HG03565 (cell line): ENCODE data around the gene MAGEA11.
"Not testable (repeated sequence)": the region's sequence is repeated elsewhere in the genome, so short reads cannot be mapped to it uniquely, and the experiment has no call there.

Experiments
- ATAC-seq: cut with Tn5 transposase; IDR thresholded peaks from one replicate; pipeline ENCODE4 v1.9.1; 2021; ENCODE audit warnings: mild to moderate bottlenecking, moderate library complexity; ENCODE audit not compliant: unreplicated experiment

Gene MAGEA11

DNA sequence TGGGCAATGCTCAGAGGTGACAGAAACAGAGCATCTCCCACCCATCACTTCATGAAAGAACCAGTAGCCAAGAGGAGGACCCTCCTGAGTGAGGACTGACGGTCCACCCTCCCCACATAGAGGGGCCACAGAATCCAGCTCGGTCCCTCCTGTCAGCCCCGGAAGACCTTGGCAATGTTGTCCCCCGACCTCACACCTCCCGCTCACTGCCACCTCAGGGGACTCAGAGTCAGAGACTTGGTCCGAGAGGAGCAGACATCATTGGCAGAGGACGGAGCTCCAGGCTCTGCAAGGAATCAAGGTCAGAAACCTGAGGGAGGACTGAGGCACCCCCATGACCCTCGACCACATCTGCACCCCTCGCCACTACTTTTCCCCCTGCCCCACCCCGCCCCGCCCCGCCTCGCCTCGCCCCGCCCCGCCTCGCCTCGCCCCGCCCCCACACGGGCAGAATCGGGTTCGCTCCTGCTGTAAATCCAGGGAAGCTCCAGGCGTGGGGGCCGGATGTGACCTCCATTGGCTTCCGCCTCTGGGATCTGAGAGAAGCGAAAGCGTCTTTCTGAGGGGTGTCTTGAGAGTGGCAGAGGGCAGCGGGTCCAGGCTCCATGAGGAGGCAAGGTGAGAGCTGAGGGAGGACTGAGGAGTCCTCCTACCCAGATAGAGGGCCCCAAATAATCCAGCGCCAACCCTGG is at the start of gene MAGEA11:
Gene MAGEA11, plus strand, starts transcription at position 516 of the 692 bp plus-strand sequence. CDS start 1,100 bp downstream, outside the sequence.
- ATAC-seq, result no peak

GRCh38 chrX:149675088-149675487 is 36.8 kb upstream of the MAGEA11 start:
- not testable (repeated sequence) for ATAC-seq

DNA sequence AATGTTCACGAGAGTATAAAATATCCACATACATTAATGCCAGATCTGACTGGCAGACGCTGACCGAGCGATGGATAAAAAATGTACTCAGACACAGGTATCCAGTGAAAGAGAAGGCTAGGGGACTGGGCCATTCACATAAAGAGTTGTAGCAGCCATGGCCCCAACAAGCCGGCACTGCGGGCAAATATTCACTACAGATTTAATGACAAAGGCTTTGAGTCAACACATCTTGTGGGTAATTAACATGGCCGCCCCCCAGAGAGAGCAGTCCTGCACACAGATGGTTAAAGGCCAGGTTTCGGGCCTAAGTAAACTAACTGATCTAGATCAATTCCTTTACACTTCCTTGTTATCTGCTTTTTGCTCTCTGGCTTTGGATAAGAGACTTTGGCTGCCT is 36.3 kb upstream of the MAGEA11 start:
- not testable (repeated sequence) for ATAC-seq

DNA sequence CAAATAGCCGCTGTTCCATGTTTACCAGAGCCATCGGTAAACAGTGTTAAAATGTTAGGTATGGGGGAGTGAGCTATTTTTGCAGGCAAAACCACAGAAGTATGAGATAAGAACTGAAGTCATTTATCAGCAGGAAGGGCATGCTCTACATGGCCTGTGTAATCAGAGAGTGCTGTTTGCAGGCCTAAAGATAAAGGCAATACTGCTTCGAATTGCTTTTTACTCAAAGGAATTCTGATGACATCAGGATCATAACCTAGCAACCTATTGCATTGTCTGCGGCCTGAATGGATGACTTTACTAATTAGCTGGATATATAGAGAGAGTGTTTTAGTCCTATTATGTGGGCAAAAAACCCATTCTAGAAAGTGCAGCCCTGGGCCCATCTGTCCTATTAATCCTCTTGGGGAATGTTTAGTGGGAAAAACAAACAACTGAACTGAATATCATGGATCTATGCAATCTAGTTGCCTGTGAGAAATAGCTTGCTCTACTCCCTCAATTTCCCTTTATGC is 32.6 kb upstream of the MAGEA11 start:
- not testable (repeated sequence) for ATAC-seq

- ATAC-seq, result no peak
Measured at GRCh38 chrX:149681182-149681581, 30.7 kb upstream of the MAGEA11 start.

DNA sequence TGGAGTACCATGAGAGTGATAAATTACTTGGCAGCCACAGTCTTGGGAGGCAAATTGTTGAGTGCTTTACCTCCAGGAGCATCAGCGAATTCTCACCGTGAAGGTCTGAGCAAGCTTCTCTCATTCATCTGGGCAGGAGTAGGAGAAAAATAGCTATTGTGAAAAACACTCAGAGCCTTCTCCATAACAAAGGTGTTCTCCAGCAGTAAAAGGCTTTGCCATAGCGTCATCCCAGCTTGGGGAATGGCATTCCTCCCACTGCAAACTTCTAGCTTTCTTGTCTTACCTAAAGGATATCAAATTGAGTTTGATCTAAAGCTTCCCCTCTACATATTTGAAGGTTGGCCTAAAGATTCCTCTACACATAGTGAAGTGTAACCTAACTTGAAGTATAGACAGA is 29.8 kb upstream of the MAGEA11 start:
- no peak for ATAC-seq

DNA sequence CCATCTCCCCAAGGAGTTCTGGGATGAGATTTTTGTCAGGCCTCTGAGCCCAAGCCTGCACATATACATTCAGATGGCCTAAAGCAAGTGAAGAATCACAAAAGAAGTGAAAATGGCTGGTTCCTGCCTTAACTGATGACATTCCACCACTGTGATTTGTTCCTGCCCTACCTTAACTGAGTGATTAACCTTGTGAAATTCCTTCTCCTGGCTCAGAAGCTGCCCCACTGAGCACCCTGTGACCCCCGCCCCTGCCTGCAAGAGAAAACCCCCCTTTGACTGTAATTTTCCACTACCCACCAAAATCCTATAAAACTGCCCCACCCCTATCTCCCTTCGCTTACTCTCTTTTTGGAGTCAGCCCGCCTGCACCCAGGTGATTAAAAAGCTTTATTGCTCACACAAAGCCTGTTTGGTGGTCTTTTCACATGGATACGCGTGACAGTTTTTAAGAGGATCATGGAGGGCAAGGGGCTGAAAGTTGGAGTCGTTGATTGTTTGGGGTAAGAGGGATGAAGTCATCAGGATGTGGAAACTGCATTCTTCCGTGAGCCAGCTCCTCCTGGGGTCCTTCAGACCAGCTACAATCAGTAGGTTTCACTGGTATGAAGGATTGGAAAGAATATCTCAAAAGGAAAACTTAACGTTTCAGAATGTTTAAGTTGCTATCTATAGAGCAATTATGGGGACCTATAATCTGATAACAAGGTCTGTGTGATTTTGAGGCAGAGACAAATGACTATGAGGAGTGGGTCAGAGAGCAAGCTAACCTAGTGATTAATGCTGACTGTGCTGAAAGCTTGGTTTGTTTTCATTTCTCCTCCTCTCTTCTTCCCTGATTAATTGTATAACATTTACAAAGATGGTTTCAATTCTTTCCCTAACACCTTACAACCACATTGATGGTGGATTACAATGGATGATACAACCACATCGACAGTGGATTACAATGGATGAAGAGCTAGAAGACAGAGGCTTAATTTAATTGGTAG is 28.6 kb upstream of the MAGEA11 start:
- no peak for ATAC-seq

GRCh38 chrX:149683966-149684730 is 27.7 kb upstream of the MAGEA11 start:
- ATAC-seq, result no peak

DNA sequence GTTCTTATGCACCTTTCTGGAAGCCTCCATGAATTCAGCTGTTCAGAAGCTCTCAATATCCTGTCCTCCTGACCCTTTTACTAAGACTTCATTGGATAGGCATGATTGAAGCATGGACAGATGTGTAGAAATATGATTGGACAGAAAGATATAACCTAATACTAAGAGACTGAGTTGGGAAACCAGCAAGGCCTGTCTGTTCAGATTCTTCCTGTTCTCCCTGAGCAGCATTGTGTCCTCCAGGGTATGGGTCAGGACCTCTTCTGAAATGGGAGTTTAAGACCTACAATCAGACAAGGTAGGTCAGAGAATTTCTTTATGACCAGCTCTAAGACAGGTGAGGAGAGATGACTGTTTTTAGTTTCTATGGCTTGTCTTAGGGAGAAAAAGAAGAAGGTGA is 23.9 kb upstream of the MAGEA11 start:
- no peak for ATAC-seq

- ATAC-seq, result no peak
Measured at GRCh38 chrX:149688552-149688951, 23.3 kb upstream of the MAGEA11 start.

DNA sequence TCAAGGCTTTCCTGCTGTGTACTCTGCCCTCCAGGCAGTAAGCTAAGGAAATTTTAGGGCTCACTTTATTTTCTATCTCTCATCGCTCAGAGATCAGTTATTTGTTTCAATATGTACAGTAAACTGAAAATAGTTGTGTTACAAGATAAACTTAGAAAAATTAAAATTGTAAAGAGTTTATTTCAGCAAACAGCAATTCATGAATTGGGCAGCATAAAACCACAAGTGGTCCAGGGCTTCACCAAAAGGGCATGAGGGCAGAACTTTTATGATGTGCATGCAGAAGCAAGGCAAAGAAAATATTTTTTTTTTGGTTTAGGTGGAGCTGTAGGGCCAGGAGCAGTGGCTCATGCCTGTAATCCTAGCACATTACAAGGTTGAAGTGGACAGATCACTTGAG is 20.1 kb upstream of the MAGEA11 start:
- no peak for ATAC-seq

DNA sequence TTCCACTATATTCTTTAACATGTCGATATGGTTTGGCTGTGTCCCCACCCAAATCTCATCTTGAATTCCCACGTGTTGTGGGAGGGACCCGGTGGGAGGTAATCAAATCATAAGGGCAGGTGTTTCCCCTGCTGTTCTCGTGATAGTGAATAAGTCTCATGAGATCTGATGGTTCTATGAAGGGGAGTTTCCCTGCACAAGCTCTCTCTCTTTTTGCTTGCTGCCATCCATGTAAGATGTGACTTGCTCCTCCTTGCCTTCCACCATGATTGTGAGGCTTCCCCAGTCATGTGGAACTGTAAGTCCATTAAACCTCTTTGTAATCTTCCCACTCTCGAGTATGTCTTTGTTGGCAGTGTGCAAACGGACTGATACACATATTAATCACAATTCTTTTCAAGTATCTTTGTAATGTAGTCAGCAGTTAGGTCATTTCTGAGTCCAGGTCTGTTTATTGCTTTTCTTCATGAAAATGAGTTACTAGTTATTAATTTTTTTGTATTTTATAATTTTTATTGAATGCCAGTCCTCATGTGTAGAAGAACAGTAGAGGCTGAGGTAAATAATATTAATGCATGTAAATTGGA is 19.1 kb upstream of the MAGEA11 start:
- ATAC-seq, result not testable (repeated sequence)

DNA sequence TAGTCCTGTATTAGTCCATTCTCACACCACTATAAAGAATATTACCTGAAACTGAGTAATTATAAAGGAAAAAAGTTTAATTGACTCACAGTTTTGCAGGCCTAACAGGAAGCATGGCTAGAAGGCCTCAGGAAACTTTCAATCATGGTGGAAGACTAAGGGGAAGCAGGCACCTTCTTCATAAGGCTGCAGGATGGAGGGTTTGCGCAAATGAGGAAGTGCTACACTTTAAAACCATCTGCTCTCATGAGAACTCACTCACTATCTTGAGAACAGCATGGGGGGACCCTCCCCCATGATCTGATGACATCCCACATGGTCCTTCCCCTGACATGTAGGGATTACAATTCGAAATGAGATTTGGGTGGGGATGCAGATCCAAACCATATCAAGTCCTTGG is 12.1 kb upstream of the MAGEA11 start:
- ATAC-seq, result no peak

DNA sequence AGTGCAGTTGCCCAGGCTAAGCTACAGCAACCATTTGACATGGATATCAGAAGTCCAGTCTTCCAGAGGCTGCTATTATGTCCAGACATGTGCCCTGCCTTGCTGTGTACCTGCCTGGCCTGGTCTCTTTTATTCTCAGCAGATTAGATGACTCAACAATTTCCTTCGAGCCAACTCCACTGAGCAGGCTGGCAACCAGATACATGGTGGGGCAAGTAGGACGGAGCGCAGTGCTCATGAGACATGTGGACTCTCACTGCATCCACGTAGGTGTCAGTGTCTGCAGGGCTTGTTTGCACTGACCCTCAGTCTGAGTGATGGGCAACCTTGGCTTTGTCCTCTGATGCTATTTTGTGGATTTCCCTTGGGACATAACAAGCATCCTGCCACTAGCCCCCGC is 7.2 kb upstream of the MAGEA11 start:
- ATAC-seq, result no peak

DNA sequence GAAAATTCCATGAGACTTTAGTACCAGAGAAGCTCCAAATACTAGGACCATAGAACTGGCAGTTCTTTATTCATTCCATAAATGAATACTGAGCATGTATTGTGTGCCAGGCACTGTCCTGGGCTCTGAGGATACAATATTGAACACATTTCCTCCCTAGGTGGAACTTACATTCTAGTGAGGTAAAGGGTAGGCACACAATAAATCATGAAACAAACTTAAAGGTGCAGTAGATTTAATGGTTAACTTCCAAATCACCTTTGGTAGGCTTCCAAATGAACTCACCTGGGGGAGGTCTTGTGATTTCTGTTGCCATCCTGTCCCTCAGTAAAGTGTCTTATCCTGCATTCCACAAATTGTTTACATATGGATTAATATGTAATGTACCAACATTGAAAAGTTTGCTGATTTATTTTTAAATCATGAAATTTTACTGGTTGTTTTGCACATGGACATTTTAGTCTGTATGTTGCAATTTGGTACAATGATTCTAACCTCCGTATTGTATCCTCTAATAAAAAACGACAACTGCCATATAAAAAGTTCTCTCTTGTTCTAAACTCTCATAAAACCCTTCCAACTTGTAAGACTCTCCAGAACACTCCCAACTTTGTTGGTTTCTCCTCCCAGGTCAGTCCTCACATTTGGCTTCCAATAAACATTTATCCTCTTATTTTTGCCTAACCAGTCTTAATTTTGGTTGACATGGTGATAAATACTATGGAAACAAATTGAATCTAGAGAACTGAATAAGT is 4.5 kb upstream of the MAGEA11 start:
- ATAC-seq, result no peak

DNA sequence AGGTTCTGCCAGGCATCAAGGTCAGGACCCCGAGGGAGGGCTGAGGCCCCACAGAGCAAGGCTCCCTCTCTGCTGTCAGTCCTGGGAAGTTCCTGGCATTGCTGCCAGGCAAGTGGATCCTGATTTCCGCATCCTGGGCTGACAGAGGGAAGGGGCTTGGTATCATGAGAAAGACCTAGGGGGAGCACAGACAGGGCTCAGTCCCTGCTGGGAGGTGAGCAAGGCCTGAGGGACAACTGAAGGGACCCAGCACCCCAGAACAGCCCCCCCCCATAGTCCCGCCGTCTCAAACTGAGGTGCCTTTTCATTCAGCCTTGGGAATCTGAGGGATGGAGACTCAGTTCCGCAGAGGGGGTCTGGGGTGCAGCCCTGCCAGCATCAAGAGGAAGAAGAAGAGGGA is 971 bp downstream of the MAGEA11 start:
- ATAC-seq, result no peak

GRCh38 chrX:149713279-149714050 is 1.6 kb downstream of the MAGEA11 start:
- no peak for ATAC-seq

- ATAC-seq, result no peak
Measured at GRCh38 chrX:149715468-149715867, 3.6 kb downstream of the MAGEA11 start.

DNA sequence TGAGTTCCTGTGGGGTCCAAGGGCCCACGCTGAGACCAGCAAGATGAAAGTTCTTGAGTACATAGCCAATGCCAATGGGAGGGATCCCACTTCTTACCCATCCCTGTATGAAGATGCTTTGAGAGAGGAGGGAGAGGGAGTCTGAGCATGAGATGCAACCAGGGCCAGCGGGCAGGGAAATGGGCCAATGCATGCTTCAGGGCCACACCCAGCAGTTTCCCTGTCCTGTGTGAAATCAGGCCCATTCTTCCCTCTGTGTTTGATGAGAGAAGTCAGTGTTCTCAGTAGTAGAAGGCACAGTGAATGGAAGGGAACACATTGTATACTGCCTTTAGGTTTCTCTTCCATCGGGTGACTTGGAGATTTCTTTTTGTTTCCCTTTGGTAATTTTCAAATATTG is 4.8 kb downstream of the MAGEA11 start:
- ATAC-seq, result no peak
